Activated CD8-positive, alpha-beta memory T cell treated with anti-CD3 and anti-CD28 coated beads for 4 hours (primary cell): Measurements from ENCODE around the gene CDK4.
"Not testable (repeated sequence)": the region's sequence is repeated elsewhere in the genome, so short reads cannot be mapped to it uniquely, and the experiment has no call there.

Experiments used
- DNase-seq, 2 donors: peaks; one replicate each; pipeline ENCODE4 v3.0.0-alpha.2; 2020; ENCODE audit warnings: low read depth in 2 of 2

Gene CDK4

DNA sequence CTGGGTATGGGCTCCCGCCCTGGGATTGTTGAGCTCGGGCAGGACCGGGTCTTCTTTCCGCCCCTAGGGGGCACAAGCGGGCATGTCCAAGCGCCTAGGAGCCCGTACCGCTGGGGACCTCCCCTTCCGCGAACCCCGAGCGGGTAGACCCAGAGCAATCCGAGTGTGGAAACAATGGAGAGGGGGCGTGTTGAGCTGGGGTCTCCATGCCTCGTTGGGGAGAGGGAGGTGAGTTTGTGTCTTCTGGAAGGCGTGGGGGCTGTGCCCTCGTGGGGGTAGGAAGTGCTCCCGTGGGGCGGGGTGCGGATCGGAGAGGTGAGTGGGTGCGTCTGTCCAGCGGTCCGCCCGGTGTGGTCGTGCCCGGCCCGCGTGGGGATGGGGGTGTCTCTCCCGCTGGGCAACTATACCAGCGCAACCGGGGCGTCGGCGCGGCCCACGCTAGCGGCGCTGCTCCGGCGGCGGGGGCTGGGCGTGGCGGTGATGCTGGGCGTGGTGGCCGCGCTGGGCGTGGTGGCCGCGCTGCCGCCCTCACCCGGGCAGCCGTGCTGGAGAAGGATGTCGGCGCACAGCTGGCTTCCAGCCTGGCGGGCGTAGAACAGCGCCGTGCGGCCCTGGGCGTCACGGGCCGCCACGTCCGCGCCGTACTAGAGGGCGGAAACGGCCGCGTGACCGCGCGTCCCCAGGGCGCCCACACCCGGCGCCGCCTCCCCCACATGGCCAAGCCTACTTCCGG is 25.8 kb downstream of the CDK4 start:
- DNase-seq: no peak

DNA sequence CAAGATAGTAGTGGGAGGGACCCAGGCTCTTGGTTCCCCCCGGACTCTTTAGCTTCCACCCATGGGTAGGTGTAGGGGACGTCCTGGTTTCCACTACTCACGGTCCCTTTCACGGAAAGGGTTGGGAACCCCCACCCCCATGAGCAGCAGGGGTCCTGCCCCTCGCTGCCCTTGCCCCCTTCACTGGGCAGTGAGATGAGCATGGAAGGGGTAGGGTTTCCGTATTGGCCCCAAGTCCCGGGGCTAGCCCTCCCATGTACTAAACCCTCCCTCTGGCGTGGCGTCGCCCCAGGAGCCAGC is 26.3 kb downstream of the CDK4 start:
- DNase-seq: no peak

DNA sequence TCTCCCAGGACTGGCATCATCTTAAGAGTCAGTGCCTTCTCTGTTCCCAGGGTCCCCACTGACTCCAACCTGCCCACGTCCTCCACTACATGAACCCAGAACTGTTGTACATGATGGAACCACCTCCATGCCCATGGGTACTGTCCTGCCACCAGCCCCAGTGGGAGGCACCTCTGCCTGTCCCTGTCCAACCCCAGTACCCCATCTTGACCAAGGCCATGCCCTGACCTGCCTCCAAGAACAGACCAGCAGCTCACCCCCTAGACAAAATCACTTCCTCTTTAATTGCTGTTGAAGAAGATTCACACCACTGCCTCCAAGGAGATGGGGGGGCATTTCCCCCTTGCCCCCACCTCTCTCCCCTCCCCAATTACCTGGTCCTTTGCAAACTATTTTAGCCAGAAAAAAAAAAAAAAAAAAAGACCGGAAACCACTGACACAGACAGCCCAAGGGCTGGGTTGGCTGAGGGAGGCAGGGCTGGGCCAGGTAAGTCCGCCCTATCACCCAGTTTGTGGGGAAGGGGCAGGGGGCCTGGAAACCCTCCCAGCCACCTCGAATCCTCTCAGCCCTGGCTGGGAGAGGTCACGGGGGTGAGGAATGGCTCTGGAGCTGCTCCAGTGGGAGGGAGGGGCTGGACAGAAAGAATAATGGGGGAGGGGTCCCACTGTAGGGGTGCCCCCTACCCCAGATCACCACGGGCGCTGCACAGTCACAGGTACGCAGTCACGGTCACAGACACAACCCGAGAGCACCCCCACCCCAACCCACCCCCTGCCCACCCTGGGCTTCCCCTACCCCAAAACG is 27.0 kb downstream of the CDK4 start:
- DNase-seq: no peak

DNA sequence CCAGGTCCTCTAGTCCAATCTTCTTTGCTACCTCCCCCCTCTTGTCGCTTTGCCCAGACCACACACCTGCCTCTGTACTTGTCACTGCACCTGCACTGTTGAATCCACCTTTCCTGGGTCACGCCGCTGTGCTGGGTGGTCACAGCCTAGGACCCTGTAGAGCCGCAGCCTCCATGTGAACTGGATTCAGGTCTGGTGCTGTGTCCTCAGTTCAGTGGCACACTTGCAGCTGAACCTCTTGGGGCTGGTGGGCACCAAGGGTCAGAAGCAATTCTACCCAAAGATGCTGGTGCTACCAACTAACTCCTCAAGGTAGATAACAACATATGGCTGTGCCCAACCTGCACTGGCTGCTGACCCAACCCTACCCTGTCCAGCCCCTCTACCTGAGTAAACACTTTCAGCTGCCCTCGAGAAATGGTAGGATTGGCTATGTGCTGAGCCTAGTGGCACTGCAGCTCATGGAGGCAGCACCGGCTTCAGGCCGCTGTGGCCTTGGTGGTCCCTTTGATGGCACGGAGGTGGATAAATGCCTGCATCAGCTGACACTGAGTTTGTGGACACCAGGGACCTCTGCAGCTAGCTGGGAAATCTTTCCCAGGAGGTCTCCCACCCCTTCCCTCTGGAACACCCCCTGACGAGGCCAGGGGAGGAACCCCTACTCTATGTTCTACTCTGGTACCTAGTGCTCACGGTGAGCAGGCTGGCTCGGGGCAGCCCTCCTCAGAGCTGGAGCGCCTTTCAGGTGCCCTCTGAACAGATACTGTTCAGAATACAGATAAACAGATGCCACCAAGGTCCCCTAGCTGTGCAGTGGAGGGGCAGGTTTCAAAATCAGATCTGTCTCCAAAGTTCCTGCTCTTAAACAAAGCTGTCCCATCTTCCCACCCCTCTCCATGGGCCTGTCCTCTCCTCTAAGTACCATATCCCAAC is 27.8 kb downstream of the CDK4 start:
- no peak for DNase-seq

DNA sequence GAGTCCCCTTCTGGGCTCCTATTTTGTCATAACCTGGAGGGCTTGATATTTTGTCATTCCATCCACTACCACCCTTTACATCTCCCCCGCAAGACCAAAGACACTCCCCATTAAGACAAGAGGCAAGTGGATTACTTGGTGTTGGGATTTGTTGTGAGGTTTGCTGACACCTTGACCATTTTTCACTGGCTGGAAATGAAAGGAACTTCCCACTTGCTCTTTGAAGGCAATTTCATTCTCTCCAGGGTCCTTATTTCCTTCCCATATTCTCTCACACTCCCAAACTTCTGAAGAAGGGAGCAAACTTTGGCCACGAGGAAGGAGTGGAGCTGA is 28.5 kb downstream of the CDK4 start:
- DNase-seq: no peak

DNA sequence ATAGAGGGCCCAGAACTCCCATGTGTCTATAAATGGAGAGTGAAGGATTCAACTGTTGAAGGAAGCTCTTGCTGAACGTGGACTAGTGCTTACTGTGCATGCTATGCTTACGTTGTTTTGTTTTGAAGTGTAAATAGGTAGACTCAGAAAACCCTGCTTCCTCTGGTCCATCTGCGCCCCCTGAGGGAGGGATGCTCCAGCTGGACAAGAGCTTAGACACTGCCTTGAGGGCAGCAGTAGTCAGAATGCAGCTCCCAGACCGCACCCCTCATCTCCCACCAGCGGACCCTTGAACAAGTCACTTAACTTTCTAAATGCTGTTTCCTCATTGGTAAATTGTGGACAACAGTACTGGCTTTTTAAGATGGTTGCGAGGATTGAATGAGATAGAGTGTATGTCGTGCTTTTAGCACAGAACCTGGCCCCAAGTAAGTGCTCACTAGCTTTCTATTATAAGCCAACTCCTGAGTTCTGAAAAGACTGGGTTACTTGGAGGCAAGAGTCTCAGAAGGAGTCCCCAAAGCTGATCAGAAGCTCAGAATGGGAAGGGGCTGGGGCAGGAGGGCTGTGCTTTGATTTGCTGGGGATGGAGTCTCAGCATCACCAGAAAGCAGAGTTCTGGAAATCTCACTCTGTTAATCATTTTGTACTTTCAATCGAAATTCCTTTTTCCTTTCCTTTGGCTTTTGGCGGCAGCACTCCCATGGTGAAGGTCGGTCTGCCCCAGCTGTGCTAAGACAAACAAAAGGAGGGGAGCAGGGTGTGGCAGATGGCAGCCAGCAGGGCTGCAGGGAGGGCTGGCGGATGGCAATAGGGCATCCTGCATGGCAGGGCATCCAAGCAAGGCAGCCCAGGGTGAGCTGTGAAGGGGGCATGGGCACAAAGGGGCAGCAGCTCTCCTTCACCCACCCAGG is 29.1 kb downstream of the CDK4 start:
- DNase-seq: no peak

DNA sequence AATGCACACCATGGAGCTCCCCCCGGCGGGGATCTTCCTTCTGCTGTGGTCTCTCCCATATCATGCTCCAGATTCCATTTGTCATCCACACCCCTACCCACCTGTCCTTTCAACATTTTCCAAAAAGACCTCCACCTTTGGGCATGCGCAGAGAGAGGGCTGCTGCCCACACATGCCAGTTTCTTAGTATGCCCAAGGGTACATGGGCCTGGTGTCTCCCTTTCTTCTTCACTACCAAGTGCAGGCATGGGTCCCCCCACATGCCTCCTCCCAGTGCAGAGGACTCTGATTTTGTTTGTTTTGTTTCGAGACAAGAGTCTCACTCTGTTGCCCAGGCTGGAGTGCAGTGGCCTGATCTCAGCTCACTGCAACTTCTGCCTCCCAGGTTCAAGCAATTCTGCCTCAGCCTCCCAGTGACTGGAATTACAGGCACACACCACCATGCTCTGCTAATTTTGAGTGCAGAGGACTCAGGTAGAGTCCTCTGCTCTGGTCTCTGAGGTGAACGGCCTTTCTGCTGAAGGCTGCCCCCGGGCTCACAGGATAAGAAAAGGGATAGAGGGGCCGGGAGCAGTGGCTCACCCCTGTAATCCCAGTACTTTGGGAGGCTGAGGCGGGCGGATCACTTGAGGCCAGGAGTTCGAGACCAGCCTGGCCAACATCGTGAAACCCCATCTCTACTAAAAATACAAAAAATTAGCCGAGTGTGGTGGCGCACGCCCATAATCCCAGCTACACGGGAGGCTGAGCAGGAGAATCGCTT is 30.1 kb downstream of the CDK4 start:
- DNase-seq: not testable (repeated sequence)

DNA sequence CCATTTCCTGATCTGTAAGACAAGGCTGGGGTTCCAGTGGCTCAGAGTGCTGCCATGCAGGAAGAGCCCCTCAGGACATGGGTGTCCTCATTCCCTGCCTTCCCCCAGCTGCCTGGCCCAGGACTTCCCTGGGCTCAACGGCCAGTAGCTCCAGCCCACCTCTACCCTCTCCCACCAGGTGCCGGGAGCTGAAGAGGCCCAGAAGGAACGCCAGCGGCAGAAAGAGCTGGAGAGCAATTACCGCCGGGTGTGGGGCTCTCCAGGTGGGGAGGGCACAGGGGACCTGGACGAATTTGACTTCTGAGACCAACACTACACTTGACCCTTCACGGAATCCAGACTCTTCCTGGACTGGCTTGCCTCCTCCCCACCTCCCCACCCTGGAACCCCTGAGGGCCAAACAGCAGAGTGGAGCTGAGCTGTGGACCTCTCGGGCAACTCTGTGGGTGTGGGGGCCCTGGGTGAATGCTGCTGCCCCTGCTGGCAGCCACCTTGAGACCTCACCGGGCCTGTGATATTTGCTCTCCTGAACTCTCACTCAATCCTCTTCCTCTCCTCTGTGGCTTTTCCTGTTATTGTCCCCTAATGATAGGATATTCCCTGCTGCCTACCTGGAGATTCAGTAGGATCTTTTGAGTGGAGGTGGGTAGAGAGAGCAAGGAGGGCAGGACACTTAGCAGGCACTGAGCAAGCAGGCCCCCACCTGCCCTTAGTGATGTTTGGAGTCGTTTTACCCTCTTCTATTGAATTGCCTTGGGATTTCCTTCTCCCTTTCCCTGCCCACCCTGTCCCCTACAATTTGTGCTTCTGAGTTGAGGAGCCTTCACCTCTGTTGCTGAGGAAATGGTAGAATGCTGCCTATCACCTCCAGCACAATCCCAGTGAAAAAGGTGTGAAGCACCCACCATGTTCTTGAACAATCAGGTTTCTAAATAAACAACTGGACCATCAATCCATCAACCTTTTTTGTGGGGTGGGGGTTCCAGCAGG is 31.2 kb downstream of the CDK4 start:
- DNase-seq: no peak

DNA sequence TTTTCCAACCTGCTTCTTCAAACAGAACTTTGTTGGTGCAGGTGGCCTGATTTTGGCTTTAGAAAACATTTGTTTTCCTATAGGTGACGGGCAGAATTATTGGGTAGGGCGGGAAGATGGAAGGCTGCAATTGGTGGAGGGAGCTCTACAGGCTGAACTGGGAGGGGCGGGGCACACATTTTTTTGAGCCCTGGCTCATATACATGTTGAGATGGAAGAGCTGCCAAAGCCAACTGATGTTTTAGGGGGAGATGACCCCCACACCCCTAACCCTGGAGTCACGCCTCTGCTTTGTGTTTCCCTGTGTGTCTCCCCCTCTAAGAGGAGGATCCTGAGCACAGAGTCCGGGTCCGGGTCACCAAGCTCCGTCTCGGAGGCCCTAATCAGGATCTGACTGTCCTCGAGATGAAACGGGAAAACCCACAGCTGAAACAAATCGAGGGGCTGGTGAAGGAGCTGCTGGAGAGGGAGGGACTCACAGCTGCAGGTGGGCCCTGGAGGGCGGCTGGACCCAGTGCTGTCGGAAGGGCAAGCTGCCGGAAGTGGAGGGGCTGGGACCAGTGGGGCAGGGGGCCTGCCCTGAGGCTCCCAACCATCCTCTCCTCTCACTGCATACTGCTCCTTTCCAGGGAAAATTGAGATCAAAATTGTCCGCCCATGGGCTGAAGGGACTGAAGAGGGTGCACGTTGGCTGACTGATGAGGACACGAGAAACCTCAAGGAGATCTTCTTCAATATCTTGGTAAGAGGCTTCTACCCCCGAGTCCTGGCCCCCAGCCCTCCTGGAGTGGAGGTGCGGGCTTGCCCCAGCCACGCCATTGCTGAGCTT is 32.1 kb downstream of the CDK4 start:
- DNase-seq: no peak

DNA sequence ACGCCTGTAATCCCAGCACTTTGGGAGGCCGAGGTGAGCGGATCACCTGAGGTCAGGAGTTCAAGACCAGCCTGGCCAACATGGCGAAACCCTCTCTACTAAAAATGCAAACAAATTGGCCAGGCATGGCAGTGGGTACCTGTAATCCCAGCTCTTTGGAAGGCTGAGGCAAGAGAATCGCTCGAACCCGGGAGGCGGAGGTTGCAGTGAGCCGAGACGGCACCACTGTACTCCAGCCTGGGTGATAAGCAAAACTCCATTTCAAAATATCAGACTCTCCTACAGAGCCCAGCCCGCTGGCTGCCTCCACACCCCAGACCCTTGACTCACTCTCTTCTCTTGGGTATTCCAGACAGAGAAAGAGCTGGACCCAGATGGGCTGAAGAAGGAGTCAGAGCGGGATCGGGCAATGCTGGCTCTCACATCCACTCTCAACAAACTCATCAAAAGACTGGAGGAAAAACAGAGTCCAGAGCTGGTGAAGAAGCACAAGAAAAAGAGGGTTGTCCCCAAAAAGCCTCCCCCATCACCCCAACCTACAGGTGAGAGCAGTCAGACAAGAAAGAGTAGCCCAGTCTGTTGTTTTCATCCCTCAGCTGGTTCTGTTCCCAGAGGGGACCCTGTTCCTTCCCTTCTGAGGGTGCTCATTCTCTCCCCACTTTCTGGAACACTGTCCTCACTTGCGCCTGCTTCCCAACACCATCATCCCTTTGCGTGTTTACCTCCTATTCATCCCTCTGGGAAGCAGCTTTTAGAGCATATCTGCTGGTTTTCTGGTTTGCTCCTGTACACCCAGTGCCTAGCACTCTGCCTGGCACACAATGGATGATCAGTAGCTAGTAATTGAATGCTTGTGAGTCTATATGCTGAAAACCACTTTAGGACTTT is 33.2 kb downstream of the CDK4 start:
- DNase-seq: no peak

DNA sequence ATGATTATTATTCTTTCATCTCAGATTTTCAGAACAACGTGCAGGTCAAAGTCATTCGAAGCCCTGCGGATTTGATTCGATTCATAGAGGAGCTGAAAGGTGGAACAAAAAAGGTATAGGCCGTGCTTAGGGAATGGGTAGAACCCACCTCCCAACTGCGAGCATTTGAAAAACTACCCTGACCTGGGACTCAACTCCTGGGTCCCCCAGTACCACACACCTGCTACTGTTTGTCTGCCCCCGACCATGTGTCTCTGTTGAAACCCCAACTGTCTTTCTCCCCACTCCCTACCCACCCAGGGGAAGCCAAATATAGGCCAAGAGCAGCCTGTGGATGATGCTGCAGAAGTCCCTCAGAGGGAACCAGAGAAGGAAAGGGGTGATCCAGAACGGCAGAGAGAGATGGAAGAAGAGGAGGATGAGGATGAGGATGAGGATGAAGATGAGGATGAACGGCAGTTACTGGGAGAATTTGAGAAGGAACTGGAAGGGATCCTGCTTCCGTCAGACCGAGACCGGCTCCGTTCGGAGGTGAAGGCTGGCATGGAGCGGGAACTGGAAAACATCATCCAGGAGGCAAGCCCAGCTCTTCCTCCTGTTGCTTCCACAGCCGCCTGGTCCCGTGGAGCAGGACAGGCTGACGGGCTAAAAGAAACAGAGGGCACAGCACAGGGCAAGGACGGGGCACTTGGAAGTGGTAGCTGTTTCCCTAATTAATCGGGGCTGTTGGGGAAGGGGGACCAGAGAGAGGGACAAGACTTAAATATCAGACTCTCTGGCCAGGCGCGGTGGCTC is 34.1 kb downstream of the CDK4 start:
- no peak for DNase-seq

DNA sequence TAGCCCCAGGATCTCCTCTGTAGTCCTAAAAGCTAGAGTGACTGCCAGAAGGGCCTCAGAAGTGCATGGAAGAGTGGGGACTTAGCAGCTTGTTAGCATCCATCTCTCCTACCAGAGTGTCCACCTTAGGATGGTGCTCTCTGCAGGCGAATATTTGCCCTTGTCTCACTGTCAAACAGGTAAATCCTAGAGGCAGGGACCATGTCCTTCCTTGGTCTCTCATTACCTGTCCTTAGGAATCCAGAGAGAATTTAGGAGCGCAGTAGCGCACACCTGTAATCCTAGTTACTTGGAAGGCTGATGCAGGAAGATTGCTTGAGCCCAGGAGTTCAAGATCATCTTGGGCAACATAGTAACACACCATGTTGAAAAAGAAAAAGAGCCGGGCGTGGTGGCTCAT is 35.0 kb downstream of the CDK4 start:
- no peak for DNase-seq

DNA sequence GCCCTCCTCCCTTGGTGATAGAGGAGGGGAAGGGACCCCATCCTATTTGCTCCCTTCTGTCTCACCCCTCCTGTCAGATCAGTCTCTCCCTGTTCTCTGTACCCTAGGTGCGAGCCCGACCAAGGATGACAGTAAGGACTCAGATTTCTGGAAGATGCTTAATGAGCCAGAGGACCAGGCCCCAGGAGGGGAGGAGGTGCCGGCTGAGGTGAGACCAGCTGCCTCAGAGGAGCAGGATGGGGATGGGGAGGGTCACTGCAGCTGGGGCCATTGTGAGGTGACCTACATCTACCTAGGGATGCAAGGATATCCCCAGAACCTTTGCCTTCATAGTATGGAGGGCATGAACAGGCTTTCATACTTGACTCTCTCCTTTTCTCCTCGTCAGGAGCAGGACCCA is 35.8 kb downstream of the CDK4 start:
- no peak for DNase-seq

DNA sequence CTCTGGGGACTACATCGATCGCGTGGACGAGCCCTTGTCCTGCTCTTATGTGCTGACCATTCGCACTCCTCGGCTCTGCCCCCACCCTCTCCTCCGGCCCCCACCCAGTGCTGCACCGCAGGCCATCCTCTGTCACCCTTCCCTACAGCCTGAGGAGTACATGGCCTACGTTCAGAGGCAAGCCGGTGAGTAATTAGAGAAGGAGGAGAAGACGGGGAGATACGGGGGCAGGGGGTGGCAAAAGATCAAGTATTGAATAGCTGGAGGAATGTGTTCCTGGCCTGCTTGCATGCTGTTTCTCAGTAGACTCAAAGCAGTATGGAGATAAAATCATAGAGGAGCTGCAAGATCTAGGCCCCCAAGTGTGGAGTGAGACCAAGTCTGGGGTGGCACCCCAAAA is 36.3 kb downstream of the CDK4 start:
- DNase-seq: no peak

DNA sequence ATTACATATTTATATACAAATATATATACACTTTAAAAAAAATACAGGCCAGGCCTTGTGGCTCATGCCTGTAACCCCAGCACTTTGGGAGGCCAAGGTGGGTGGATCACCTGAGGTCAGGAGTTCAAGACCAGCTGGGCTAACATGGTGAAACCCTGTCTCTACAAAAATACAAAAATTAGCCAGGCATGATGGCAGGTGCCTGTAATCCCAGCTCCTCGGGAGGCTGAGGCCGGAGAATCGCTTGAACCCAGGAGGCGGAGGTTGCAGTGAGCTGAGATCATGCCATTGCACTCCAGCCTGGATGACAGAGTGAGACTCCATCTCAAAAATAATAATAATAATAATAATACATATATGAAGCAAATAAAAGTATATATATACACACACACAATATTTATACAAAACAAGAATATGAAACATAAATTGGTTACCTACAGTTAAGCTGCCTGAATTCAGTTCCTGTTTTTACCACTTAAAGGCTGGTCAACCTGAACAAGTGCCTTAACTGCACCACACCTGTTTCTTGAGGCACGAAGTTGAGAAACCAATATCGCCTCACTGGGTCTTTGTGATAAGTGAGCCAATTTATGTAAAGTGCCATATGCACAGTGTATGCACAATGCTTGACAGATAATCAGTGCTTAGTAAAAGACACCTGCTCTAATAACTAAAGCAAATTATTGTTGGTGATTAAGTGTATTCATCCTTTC is 36.9 kb downstream of the CDK4 start:
- not testable (repeated sequence) for DNase-seq

DNA sequence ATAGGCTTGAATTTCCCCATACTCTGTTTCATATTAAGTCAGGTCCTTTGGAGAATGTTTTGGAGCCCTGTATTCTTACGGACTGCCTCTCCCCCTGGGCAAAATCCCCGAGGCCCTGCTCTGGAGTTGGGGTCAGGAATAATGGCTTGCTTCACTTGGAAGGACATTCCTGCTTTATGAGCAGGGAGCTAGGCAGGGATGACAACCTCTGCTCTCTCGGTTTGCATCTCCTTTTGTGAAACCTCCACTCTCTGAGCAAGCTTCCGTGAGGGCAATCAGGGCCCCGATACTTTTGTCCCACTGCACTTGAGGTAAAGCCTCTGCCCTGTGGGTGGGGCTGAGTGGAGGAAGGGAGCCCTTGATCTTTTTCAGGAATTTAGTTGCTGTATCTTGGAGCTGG is 38.9 kb downstream of the CDK4 start:
- no peak for DNase-seq
